SHP77 (cell line): ENCODE measurements around the gene SLC1A6.
"Not testable (repeated sequence)": the region's sequence is repeated elsewhere in the genome, so short reads cannot be mapped to it uniquely, and the experiment has no call there.

Experiments used
- DNase-seq, 2 experiments: peaks; one replicate each; lab custom pipeline; 2025; lab: John Stamatoyannopoulos, UW

SLC1A6 gene

GRCh38 chr19:14957464-14957863 lies 22.2 kb downstream of the SLC1A6 start:
- no peak for DNase-seq

- no peak for DNase-seq
Observed at GRCh38 chr19:14954071-14954655, 25.5 kb downstream of the SLC1A6 start.

GRCh38 chr19:14952767-14953166 lies 26.9 kb downstream of the SLC1A6 start:
- no peak for DNase-seq

DNA sequence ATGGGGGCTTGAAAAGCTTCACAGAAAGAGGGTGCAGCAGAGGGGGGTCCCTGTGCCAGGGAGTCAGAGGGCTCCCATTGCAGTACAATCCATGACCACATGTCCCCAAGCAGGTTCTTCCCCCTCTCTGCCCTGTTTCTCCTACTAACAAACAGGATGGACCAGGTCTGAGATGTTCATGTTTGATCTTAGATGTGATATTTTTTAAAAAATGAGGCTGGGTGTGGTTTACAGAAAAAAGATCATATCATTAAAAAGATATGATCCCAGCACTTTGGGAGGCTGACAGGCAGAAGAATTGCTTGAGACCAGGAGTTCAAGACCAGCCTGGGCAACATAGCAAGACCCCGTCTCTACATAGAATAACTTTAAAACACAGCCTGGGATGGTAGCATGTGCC lies 29.2 kb downstream of the SLC1A6 start:
- no peak for DNase-seq

DNA sequence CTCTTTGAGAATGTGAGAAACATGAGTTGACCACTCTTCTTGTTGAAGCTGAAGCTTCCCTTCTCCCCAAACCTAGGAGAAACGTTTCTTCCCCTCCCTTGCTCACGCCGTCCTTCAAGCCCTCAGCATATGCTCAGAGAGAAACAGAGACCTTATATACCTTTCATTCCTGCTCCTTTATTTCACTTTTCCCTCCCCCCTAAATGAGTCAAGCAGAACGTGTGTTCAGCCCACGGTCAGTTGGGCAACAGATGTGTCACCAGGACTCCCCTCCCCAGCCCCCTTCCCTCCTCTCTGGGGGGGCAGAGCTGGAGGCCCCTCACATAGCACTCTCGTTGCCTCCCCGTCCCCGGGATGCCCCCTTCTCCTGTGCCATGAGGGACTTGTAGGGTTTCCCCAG lies 29.8 kb downstream of the SLC1A6 start:
- DNase-seq = no peak

DNA sequence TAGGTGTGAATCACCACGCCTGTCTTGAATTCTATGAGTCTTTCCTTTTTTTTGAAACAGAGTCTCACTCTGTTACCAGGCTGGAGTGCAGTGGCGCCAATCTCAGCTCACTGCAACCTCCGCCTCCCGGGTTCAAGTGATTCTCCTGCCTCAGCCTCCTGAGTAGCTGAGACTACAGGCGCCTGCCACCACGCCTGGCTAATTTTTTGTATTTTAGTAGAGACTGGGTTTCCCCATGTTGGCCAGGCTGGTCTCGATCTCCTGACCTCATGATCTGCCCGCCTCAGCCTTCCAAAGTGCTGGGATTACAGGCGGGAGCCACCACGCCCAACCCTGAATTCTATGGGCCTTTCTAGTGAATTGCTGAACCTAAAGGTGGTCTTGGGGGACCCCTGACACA lies 30.3 kb downstream of the SLC1A6 start:
- DNase-seq = not testable (repeated sequence)

- DNase-seq = no peak
Observed at GRCh38 chr19:14944456-14944855, 35.2 kb downstream of the SLC1A6 start.

- DNase-seq = no peak
Observed at GRCh38 chr19:14943601-14944000, 36.1 kb downstream of the SLC1A6 start.

- no peak for DNase-seq
Observed at GRCh38 chr19:14941189-14941588, 38.5 kb downstream of the SLC1A6 start, which contains the start of gene OR7C2. Gene OR7C2, plus strand, starts transcription at chr19:14941489. Its CDS starts 0 bp downstream, at chr19:14941489.

- DNase-seq = no peak
Observed at GRCh38 chr19:14940266-14940665, 39.4 kb downstream of the SLC1A6 start.

GRCh38 chr19:14933506-14933905 lies 46.2 kb downstream of the SLC1A6 start:
- no peak for DNase-seq

GRCh38 chr19:14916848-14917247 lies 62.8 kb downstream of the SLC1A6 start:
- peak in 1 of 2 experiments; percentile 6 for DNase-seq

DNA sequence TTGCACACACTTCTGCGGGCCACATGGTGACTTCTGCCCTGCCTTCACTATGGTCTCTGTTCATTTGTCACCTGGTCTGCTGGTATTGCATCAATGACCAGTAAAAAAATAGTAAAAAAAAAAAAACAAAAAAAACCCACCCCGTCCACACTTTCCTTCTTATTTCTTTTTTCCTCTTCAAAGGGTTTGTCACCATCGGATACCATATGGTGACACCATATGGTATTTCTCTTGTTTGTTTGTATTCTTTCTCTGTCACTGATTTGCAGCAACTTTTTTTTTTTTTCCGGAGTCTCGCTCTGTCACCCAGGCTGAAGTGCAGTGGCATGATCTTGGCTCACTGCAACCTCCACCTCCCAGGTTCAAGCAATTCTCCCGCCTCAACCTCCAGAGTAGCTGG lies 64.5 kb downstream of the SLC1A6 start:
- no peak for DNase-seq

GRCh38 chr19:14906711-14907110 lies 73.0 kb downstream of the SLC1A6 start:
- DNase-seq = no peak

GRCh38 chr19:14901675-14902260 lies 77.9 kb downstream of the SLC1A6 start:
- no peak for DNase-seq
